ENCODE data around the gene ABHD1.
"Not testable (repeated sequence)": the region's sequence is repeated elsewhere in the genome, so short reads cannot be mapped to it uniquely, and the experiment has no call there.

Gene ABHD1

DNA sequence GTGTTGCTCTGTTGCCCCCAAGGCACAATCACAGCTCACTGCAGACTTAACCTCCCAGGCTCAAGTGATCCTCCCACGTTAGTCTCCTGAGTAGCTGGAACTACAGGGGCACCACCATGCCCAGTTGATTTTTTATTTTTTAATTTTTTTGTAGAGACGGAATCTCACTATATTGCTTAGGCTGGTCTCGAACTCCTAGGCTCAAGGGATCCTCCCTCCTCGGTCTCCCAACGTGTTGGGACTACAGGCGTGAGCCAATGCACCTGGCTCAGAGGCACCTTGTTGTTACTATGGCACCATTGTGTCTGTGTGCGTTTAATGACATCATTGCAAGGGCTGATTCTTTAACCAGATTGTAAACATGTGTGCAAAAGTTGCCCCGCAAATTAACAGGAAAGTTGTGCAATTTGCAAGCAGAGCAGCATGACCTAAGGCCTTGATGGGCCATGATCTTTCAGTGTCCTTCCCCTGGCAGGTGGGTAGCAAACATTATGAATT is 47.8 kb downstream of the ABHD1 start:
- no peak for DNase-seq

DNA sequence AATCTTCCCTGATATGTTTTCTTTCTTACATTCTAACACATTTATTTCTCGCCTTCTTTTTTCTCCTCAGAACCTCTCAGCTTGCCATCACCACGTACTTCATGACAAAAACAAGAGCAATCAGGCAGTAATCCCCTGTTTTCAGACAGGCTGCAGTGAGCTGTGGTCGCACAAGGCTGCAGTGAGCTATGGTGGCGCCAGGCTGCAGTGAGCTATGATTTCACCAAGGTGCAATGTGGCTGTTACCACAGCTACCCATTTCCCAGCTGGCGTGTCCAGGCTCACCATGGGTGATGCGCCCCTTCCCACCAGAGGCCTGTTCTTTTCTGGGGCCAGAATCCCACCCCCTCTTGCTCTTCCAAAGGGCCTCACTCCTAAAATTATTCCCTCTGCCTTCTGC is 51.0 kb downstream of the ABHD1 start:
- peak; percentile 36 for DNase-seq

- no peak for DNase-seq
These were observed 51.7 kb downstream of the ABHD1 start for GRCh38 chr2:27175330-27175729.

- DNase-seq = not testable (repeated sequence)
These were observed 52.2 kb downstream of the ABHD1 start for GRCh38 chr2:27175781-27176180.

DNA sequence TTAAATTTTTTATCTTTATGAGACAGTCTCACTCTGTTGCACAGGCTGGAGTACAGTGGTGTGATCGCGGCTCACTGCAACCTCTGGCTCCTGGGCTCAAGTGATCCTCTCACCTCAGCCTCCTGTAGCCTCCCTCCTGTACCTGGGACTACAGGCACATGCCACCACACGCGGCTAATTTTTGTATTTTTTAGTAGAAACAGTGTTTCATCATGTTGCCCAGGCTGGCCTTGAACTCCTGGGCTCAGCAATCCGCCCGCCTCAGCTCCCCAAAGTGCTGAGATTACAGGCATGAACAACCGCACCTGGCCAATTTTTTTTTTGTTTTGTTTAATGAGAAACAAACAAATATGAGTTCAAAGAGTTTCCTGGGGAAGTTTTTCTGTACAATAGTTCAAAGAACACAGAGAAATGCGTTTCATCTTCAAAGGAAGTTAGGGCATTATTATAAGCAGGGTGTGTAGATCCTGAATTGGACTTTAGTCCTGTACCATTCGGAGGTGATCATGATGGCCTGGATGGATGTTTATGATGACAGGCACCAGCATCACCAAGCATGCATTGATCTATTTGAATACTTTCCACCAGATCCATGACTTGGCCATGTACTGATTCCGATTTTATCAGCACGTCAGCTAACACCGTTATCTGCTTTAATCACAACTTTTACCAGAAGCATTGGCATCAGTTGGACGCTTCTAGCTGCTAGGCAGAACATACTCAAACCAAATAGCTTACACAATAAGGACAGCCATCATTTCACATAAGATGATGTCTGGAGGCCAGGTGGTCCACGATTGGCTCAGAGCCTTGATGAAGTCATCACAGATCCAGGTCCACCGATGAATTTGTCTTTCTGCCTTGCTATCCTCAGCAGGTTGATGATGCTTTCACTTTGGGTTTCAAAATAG is 54.1 kb downstream of the ABHD1 start:
- no peak for DNase-seq

GRCh38 chr2:27178469-27178868 is 54.9 kb downstream of the ABHD1 start:
- DNase-seq = no peak

DNA sequence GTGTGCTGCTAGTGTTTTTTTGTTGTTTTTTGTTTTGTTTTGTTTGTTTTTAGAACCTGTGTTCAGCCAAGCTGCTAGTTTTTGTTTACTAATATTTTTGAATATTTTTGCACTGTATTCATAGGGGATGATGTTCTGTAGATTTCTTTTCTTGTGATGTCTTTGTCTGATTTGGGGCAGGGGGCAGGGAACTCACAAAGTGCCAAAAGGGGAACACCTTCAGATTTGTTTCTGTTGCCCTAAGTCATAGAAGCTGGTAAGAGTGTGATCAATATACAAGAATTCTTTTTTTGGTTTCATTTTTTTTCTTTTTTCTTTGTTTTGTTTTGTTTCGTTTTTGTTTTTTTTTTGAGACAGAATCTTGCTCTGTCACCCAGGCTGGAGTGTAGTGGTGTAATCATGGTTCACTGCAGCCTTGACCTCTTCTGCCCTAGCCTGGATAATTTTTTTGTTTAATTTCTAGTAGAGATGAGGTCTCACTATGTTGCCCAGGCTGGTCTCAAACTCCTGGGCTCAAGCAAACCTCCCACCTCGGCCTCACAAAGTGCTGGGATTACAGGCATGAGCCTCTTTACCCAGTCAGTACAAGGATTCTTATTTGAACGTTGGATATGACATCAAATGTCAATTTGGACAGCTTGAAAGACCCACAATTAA is 55.9 kb downstream of the ABHD1 start:
- DNase-seq = no peak

All from fibroblast of skin of back (primary cell).